NAMALWA (cell line): ENCODE measurements around the gene SH2B3.

Experiments
- DNase-seq: peaks from one replicate; pipeline ENCODE4 v3.0.0-alpha.2; 2015; ENCODE audit warnings: low spot score

Gene SH2B3

DNA sequence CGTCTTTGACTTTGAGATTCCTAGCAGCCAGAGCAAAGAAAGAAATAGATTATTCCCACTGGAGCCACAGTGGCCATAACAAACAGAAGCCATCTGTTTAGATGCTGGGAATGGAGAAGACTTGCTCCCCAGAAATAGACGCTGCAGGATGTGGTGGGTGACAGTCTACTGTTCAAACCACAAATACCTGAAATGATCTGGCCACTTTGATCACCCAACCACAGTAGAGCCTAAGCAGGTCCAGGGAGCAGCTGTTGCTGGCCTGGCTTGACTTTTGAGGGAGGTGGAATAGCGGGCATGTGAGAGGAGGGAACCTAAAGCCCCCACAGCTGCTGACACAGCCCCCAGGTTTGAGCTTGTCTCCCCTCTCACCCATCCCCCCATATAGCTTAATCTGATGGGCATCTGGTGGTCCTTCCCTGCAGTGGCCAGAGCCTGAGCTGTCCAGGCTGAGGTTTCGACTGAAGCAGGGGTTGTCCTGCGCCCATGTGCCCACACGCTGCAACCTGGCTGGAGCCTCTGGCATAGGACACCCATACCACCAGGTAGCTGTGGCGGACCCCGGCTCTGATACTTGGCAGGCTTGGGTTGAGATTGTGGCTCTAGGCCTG lies 38.7 kb downstream of the SH2B3 start:
- DNase-seq: peak; percentile 49

DNA sequence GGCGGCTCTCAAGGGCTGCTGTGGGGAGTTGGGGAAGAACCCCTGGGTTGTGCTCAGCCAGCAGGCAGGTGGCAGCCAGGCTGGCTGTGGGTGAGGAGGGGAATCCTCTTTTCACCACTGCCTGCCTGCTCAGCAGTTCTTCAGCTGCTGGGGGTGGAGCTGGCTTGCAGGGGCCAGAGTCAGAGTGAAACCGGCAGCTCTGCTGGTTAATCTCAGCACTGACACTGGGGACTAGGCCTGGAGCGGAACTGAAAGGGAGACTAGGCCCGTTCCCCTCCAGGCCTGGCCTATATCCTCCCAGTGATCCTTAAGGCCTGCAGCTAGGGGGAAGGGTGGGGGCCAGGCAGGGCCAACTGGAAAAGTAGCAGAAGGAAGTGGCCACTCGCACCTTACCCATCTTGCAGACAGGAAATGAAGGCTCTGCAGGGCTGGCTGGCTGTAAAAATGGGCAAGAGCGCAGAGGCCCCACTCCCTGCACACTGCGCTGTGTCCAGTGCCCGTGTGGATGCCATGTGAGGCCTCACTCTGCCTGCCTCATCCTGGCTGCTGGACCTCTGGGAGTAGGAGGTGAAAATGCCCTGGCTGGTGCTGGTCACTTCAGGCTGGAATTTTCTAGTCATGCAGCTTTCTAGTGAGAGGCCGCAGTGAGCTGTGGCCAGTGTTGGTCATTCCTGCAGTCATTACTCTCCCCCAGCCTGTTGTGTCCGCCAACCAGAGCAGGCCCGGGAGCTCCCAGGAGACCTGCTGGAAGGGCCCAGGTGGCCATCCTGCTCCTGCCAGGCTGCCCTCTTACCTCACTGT lies 39.4 kb downstream of the SH2B3 start:
- DNase-seq: peak; percentile 94

DNA sequence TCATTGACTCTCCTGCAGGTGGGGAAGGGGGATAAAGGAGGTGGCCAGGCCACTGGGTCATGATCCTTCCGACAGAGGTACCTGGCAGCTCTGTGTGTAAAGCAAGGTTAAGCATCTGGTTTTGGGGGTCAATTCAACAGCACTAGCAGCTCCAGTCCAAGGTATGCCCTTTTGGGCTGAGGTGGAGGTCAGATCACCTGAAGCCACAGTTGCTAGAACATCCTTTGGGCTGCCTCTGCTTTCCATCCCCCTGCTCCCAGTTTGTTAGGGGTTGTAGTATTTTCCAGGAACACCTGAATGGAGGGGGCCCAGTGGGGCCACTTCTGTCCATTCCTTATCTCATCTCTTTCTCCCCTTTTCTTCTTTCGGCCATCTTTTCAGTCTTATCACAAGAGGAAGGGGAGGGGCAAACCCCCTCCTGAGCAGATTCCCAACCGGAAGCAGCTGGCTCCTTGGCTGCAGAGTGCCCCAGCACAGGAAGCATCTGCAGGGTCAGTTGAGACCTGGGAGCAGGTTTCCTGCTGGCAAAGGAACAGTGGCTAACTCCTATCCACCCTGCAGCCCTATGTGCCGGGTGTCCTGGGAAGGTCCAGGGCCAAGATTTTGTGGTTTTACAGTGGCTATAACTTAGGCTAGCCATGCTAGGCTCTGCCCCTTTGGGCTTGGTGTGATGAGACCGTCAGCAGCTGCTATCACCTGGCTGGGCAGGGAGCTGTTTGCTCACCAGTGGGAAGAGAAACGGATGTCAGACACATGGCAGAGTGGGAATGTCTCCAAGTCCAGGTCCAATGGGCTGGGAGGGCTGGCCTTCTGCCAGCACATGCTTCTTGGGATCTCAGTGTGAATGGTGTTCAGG lies 40.2 kb downstream of the SH2B3 start:
- DNase-seq: no peak

GRCh38 chr12:111446631-111447570 lies 41.2 kb downstream of the SH2B3 start:
- no peak for DNase-seq

DNA sequence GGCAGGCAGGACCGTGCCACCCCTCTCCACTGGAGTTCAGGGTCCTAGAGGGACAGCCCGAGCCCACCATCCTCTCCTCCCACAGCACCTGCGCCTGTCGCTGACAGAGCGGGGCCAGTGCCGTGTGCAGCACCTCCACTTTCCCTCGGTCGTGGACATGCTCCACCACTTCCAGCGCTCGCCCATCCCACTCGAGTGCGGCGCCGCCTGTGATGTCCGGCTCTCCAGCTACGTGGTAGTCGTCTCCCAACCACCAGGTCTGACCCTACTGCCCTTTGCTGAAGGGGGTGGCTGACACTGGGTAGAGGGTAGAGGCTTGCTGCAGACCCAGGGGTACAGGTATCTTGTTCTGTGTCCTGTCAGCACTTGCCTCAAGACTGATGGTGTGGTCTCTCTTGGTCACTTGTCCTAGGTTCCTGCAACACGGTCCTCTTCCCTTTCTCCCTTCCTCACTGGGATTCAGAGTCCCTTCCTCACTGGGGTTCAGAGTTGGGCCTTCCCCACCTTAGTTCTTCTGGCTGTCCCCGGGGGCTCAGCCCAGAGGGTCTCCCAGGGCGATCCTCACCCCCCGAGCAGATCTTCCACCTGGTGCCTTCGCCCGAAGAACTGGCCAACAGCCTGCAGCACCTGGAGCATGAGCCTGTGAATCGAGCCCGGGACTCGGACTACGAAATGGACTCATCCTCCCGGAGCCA lies 42.0 kb downstream of the SH2B3 start:
- DNase-seq: no peak

DNA sequence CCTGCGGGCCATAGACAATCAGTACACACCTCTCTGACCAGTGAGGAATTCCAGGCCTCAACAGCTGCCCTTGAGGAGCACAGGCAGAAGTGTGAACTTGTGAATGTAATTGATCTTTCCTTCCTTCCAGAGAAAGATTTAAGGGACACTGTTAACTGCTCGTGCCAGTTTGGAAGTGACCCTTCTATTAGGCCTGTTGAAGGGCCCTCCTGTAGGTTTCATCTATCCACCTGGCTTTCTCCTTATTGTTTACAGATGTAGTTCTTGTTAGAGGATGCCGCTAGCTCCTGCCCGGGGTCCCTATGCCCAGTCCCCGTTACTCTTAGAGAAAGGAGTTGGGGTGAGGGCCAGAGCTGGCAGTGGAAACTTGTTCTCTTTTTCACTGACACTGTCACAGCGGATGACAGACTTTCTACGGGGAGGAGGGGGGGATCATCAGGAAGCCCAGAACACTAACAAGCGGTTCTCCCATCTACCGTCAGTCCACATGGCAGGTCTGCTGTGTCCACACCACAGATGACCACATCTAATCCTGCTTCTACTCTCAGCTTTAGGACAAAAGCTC lies 42.6 kb downstream of the SH2B3 start:
- DNase-seq: no peak

DNA sequence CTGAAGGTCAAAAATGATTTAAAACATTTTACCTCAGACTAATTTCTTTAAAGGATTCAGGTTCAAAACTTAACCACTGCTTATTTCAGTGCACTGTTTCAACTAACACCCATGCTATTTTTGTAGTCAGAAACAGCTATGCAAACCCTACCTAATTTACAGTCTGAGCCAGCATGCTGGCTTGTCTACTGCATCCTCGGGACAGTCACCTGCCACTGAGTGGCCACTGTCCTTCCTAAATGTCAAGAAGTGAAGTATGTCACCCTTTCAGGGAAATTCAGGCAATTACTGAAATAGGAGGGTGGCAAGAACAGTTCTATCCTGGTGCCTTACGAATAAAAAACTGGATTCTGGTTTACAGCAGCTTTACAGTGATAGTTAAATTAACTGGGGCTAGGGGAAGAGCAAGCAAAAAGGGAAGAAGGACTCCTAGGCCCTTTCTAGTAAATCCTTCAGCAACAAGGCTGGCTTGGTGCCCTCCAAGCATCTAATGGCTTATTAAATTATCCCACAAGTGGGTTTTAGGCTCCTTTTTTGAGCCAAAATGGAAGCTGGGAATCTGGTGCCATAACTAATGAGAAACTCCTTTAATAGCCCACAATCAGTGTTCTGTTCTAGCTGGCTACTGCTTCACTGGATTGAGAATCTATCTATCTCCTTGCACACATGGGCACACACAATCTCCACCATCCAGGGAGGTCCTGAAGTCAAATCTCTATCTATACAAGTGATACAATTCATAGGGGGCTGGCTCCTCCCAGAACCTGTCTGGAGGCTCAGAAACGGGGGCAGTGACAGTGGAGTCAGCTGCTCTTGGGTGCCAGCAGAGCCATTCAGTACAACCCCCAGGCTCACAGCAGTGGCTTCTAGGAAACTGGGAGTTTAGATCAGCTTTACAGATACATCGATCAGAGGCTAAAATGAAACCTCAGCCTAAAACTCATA lies 43.4 kb downstream of the SH2B3 start:
- no peak for DNase-seq

DNA sequence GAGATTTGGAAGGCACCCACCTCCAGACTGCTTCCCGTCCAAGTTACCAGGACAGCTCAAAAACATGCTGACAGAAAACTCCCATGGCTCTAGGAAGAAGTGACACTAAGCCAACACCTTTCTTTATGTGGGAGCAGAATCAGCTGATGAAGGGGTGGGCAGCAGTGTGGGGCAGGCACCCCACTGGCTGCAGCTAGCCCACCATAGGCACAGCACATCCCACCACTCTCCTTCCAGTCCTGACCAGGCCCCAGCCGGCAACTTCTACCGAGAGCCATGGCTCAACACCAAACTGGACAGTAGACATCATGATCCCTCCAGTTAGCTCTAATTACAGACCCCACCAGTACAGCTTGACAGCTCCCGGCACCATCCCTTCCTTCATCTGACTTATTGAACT lies 45.0 kb downstream of the SH2B3 start:
- DNase-seq: no peak

DNA sequence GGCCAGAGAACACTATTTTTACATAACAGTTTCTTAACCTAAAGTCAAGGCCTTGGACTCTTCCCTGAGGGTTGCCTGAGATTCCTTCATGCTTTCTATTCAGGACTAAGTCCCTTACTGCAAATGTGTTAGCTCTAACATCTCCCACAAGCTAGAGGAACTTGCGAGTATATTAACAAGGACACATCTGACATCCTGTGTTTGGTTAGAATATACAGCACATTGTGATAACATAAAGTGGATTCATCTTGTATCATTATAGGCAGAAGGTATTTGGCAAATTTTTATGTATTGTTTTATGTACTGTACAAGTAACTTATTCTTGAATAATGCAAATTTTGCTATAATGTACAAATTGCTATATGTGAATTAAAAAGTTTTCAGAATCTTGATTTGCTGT lies 45.5 kb downstream of the SH2B3 start:
- DNase-seq: no peak

- peak; percentile 81 for DNase-seq
These were observed 46.0 kb downstream of the SH2B3 start for GRCh38 chr12:111451649-111452129.

DNA sequence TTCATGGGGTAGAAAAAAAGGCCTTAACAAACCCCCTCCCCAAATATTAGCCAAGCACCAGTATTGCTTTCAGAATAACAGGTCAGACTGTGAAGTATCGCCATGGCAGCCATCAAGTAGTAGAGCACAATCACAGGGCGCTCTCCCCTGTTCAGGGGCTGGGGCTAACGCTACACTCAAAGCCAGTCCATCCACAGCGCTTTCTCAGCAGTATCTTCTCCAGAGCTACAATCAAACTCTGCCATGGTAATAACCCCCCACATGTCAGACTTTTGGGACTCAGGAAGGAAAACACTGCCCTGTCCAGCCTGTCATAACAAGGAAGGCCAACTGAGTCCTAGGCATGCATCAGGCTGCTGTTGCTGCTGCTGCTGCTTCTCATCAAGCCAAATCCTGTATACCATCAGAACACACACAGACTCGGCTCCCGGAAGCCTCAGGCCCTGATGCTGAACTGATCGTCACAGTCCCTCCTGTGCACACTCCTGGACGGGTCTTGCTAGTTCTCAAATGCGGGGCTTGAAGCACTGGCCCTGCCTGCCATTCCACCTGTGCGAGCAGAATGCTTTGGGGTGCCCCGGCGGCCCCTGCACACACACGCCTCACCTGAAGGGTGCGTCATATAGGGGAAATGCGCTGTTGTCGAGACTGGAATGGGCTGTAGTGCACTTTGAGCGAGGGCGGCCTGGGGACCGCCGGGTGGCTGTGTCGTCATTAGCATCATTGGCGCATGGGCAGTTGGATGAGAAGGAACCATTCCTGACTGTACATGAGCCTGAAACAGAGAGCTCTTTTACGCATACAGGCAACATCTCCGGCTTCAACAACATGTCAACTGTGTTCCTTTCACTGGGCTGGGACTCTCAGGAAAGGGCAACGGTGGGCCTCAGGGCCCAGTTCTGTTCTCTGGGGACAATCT lies 47.6 kb downstream of the SH2B3 start:
- DNase-seq: no peak

DNA sequence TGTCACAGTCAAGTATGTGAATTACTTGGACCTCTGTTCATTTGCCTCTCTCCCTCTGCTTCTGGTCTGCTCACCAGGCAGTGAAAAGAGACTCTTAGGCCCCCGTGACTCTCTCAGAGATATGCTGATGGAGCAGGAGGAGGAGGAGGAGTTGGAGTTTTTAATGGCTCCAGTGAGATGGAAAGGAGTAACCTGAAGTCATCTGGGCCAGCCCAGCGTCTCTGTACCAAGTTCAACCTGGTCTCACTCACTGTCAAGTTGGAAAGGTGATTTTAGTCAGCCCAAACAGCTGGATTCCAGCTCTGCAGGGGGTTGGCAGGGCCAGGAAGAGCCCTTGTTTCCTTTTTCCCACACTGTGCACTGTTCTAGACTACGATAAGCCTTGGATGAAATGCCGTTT lies 48.6 kb downstream of the SH2B3 start:
- no peak for DNase-seq

DNA sequence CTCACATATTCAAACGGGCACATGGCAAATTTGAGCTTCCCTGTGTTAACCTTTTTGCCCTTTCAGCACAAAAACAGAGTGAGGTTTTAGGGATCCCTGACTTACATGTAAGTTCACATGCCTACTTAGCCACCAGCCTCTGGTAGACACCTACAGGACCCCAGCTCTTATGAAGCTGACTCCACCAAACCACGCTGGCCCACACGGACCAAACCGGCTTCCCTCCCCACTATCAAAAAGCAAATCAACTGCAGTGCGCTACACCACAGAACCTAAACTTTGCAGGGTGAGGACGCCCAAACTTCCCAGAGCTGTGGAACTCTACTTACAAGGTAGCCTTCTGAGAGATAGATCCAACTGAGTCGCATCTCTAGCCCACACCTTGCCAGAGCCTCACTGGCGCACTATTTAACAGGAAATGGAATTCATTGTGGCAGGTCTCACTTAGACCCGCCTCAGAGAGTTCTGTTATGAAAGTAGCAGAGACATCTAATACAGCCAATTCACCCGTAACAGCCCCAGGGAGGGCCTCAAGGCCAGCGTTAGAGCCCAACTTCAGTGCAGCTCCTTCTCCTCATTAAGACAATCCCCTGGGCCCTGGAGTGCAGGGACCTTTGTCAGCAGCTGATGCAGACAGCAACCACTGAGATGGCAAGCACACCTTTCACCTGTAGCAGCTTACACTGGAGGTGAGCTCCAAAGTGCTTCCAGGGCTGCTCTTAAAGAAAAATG lies 49.2 kb downstream of the SH2B3 start:
- no peak for DNase-seq

DNA sequence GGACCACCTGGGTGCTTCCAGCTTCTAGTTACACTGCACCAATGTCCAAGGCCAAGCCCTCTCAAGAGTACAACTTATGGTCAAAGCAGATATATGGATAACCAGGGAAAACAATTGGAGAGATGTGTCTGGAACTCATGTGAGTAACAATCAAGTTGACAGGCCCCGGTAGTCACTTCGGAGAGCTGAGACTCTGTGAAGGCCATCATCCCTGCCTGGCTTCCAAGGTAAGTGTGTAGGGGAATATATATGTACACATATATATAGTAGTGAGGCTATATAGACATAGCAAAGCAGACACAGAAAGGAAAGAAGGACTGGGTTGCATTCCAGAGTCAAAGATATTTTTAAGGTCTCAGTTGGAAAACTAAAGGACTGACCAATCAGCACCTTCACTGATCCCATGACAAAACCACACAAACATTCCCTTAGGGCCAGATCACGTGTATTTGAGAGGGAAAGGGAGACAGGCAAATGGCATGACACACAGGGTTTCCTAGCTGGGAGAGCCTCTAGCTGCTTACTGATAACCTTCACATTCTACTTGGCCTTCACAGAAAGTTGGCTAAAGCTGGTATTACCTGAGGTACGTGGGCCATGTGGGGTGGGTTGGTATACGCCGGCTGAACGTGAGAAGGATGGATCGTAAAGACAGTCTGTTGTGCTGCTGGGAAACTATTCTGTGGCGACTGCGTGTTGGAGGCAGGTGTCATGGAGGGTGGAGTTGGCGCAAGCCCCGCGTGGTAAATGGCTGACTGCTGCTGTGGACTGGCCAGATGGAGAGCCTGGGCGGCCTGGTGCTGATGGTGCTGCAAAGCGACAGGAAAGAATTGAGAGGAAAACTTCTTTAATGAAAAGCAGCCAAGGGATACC lies 50.0 kb downstream of the SH2B3 start:
- no peak for DNase-seq

- no peak for DNase-seq
These were observed 51.3 kb downstream of the SH2B3 start for GRCh38 chr12:111457071-111457470.

DNA sequence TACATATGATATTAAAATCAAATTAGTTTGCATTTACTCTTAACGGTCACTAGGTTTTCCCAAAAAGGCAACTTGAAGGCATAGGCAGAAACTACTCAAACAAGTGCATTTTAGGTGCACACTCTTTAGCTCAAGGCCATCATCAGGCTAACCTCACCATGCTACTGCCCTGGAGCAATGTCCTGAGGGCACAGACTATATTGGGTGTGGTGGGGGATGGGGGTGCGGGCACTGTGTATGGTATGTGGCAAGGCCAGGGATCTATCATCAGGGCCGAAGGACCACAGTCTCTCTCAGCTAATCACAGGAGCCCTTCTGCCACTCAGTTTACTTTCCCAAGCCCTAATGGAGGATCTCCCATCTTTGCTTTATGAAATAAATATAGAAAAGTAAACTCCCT lies 51.9 kb downstream of the SH2B3 start:
- DNase-seq: no peak
